ENCODE measurements around the gene BTNL9. TPM values are rescaled to one million over a fixed set of nuclear protein-coding genes. Genes with fewer than 3 reads are reported as not detected.

BTNL9 gene
- total and polyA plus RNA-seq, 2 of the 4 experiments (the other 2 are of a cell fraction): not detected

DNA sequence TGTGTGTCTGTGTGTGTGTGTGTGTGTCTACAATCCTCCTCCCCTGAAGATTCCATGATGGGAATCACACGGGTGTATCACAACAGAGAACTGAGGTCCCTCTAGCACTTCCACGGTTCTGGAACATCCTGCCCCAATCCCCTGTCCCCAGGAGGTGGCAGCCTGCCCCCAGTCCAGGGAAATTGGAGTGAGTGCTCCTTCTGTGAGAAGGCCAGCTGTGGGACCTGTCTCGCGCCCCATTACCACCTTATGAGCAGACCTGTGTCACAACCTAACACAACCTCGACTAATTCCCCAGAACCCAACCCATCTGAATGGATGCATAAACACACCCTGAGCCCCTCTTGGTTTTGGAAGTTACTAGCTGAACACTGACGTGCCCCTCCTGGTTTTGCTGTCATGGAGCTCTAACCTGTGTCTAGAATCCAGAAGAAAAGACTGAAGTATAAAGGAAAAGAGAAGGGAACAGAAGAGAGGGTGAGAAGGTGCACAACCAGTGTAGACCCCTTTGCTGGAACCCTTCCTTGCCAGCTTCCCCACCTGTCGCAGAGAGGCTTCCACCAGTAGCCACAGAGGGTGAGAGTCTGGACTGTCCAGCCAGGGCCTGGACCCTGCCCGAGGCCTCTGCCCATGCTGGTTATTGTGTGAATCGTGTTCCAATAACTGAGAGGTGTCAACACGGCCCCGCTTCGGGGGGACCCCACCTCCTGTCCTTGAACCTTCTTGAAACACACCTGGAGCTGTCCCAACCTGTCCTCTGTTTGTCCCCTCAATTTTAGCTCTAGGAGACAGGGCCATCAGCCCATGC, 3.4 kb downstream of the BTNL9 start:
- H3K18ac ChIP-seq (ENCODE audit: low read depth, low read length): no peak overlapping the region
- no peak overlapping the region for H4K91ac ChIP-seq (ENCODE audit: insufficient read depth, low read depth, low read length)
- 72% methylated on average over 5 of the region's 12 CpGs; no CpG with 5 or more reads in 1 of the 2 experiments for WGBS, 2 experiments (ENCODE audit: extremely low coverage in 2 of 2, insufficient read length in 1 of 2)
- no peak overlapping the region for H2AK9ac ChIP-seq (replicated peaks; ENCODE audit: low read depth, low read length, poor library complexity)
- BruUV-seq (replicated peaks): no TSS peak
- no peak overlapping the region for H2BK120ac ChIP-seq (ENCODE audit: low read depth, low read length)
- H2BK5ac ChIP-seq (ENCODE audit: low read depth, low read length, poor library complexity, severe bottlenecking): no peak overlapping the region
- dilution Hi-C loops (cut with HindIII; ENCODE audit: low sequenced_read_pairs, unreplicated experiment): no loop called here
- H3K14ac ChIP-seq (replicated peaks; ENCODE audit: low read depth, low read length): no peak overlapping the region
- H2BK15ac ChIP-seq (ENCODE audit: low read depth, low read length): no peak overlapping the region
- H3K4ac ChIP-seq (ENCODE audit: low read depth, low read length): no peak overlapping the region
- no peaks in the 10 kb centered on the region for H3K36me3 ChIP-seq (ENCODE audit: control insufficient read depth, insufficient read depth, low read length)
- no peak for DNase-seq
- no peak overlapping the region for H3K4me2 ChIP-seq (ENCODE audit: low read depth, low read length)
- no peak overlapping the region for H3K56ac ChIP-seq (ENCODE audit: extremely low read depth, insufficient read depth, low read length)
- H2BK20ac ChIP-seq (ENCODE audit: low read depth, low read length): no peak overlapping the region
- CTCF ChIA-PET: no interaction called here
- H3K9me1 ChIP-seq (ENCODE audit: insufficient read depth, low read length): no peaks in the 10 kb centered on the region
- no peak for TF ChIP-seq CEBPB (IDR thresholded peaks at IDR 0.05; ENCODE audit: low read depth, low read length)
- TF ChIP-seq MXI1 (IDR thresholded peaks at IDR 0.05; ENCODE audit: borderline replicate concordance, low read depth, low read length): no peak
- TF ChIP-seq NFE2L2 (IDR thresholded peaks at IDR 0.05; ENCODE audit: low read depth, low read length): no peak
- TF ChIP-seq RCOR1 (IDR thresholded peaks at IDR 0.05; ENCODE audit: insufficient replicate concordance, low read length): no peak
- no peak for TF ChIP-seq POLR2A (IDR thresholded peaks at IDR 0.05; ENCODE audit: low read depth, low read length)
- TF ChIP-seq RAD21 (IDR thresholded peaks at IDR 0.05; ENCODE audit: low read length): no peak
- no peaks in the 10 kb centered on the region for H3K79me1 ChIP-seq (ENCODE audit: low read depth in 1 of 2, low read length in 2 of 2)
- ATAC-seq (ENCODE audit: low read depth): no peak
- no peak overlapping the region for H4K8ac ChIP-seq (ENCODE audit: low read depth in 2 of 2, low read length in 2 of 2)
- H2AK5ac ChIP-seq (ENCODE audit: low read depth, low read length): no peak overlapping the region
- POLR2A ChIA-PET (ENCODE audit: unreplicated experiment): no interaction called here
- H4K20me1 ChIP-seq (ENCODE audit: insufficient read depth, low read length): no peaks in the 10 kb centered on the region
- H3K27ac ChIP-seq (ENCODE audit: insufficient read depth, low read length): no peak overlapping the region
- no peaks in the 10 kb centered on the region for H3K27me3 ChIP-seq (ENCODE audit: control insufficient read depth, insufficient read depth, low read length)
- no peak overlapping the region for H3K9ac ChIP-seq (ENCODE audit: low read depth, low read length)
- no peaks in the 10 kb centered on the region for H3K4me1 ChIP-seq (ENCODE audit: control insufficient read depth, insufficient read depth, low read length)
- H3K23ac ChIP-seq (ENCODE audit: low read depth, low read length): no peak overlapping the region
- in situ Hi-C loops (cut with MboI; ENCODE audit: low sequenced_read_pairs): no loop called here
- intact Hi-C loops (cut with micrococcal nuclease): no loop called here
- no peak overlapping the region for H3K4me3 ChIP-seq (ENCODE audit: insufficient read depth, low read depth, low read length)
- H3K9me3 ChIP-seq (ENCODE audit: control insufficient read depth, insufficient read depth, low read length): peaks cover 9% of the 10 kb centered on the region; the same call in 1 of the 2 replicates
- H4K5ac ChIP-seq (ENCODE audit: low read depth, low read length): no peak overlapping the region
- no peak overlapping the region for H2AFZ ChIP-seq (replicated peaks; ENCODE audit: low read length, poor library complexity)
